ENCODE measurements around the gene RIIAD1. TPM values are rescaled to one million over a fixed set of nuclear protein-coding genes. Genes with fewer than 3 reads are reported as not detected.

The RIIAD1 gene
- total RNA-seq, 1 experiment from 2014 or later, result 0.12 TPM

DNA sequence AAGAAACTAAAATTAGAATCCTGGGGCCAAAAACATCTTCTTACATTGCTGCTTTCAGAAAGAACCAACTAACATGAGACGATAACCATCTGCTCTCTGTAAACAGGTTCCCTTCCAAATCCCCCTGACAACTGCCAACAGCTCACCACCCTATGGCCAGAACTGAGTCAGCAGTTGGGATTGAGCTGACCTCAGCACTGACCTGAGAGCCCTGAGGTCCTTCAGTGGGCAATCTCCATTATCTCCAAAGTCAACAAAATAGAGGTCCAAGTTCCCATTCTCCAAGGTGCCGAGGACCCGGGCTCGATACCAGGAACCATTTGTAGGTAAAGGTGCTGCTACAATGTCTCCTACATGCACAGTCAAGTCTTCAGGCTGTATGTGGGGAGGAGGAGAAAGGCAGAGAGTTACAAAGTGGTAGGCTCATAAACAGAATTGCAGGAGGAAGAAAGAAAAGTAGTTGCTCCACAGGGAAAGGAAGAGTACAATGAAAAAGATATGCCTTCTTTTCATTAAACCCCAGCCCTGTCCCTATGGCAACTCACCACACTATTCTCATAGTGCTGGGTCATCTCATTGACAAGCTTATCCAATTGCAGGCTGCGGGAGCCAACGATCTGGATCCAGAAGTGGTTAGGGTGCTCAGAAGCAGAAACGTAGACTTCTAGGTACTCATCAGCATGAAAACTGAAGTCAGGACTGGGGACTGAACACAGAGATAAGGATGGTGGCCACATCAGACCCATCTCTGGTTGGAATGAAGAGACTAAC lies 54.8 kb downstream of the RIIAD1 start:
- no peaks in the 10 kb centered on the region for H3K9me3 ChIP-seq (ENCODE audit: control insufficient read depth in 1 of 2, insufficient read depth in 1 of 2, low read depth in 1 of 2, low read length in 2 of 2)
- no peak overlapping the region for H3K27ac ChIP-seq (ENCODE audit: low read depth, low read length)
- TF ChIP-seq, protein P1, sequence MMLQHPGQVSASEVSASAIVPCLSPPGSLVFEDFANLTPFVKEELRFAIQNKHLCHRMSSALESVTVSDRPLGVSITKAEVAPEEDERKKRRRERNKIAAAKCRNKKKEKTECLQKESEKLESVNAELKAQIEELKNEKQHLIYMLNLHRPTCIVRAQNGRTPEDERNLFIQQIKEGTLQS (IDR thresholded peaks at IDR 0.05), result no peak
- TF ChIP-seq JUND (IDR thresholded peaks at IDR 0.05) (no peak), FOSL1 (IDR thresholded peaks at IDR 0.05; ENCODE audit: low read depth) (no peak), YY1 (IDR thresholded peaks at IDR 0.05; ENCODE audit: extremely low read depth, insufficient replicate concordance, low read depth, low read length) (no peak)
- no peaks in the 10 kb centered on the region for H3K9me2 ChIP-seq (ENCODE audit: insufficient read depth)
- H3K4me3 ChIP-seq (replicated peaks in 1 of 2; ENCODE audit: low read depth in 1 of 2, low read length in 2 of 2), result no peak overlapping the region
- no peak overlapping the region for H3K4me2 ChIP-seq (ENCODE audit: low read length)
- ATAC-seq (no peak), DNase-seq (ENCODE audit: low read depth, low spot score) (no peak)
- no peaks in the 10 kb centered on the region for H3K79me2 ChIP-seq (ENCODE audit: insufficient read depth, low read length)
- peaks cover 0 to 3% of the 10 kb centered on the region in 2 experiments; a peak in 1 of 4 replicates for H3K36me3 ChIP-seq (ENCODE audit: control insufficient read depth in 1 of 2, insufficient read depth in 2 of 2, low read length in 2 of 2)
- RAD21 ChIA-PET (ENCODE audit: low non-redundant PET in 1 of 2, low total read pairs in 2 of 2, uncharacterized antibody in 2 of 2, unreplicated experiment in 2 of 2), result no interaction called here
- no peak overlapping the region for H2AFZ ChIP-seq (ENCODE audit: low read depth, low read length, poor library complexity, severe bottlenecking)
- BruUV-seq (replicated peaks), result no TSS peak
- no peak overlapping the region for H3K9ac ChIP-seq (ENCODE audit: low read length)
- CTCF ChIA-PET, result no interaction called here
- no peaks in the 10 kb centered on the region for H3K27me3 ChIP-seq (ENCODE audit: insufficient read depth, low read length)
- H4K20me1 ChIP-seq (ENCODE audit: insufficient read depth), result no peaks in the 10 kb centered on the region
- intact Hi-C loops (cut with micrococcal nuclease), result no loop called here
- peaks cover 0 to 5% of the 10 kb centered on the region in 2 experiments; a peak in 1 of 4 replicates for H3K4me1 ChIP-seq (ENCODE audit: control insufficient read depth in 1 of 2, insufficient read depth in 2 of 2, low read length in 2 of 2)
- POLR2A ChIA-PET, result no interaction called here

DNA sequence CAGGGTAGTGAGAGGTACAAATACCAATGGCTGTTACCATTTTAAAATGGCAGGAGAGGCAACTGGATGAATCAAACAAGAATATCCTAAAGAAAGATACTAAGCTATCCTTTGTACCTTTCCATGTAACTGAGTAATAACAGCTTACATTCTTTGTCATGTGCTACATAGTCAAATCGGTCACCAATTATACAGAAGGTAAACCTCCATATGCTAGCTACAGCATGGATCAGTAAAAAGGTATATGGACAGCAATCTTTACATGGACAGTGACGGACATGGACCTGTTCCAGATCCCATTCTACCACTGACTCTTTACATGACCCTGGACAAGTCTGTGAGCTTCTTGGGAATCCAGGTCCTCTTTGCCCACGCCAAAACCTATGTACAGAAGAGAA lies 55.3 kb downstream of the RIIAD1 start:
- H3K36me3 ChIP-seq (ENCODE audit: control insufficient read depth in 1 of 2, insufficient read depth in 2 of 2, low read length in 2 of 2), result peaks cover 0 to 3% of the 10 kb centered on the region in 2 experiments; a peak in 1 of 4 replicates
- no TSS peak for BruUV-seq (replicated peaks)
- H3K4me3 ChIP-seq (replicated peaks in 1 of 2; ENCODE audit: low read depth in 1 of 2, low read length in 2 of 2), result no peak overlapping the region
- no peak overlapping the region for H2AFZ ChIP-seq (ENCODE audit: low read depth, low read length, poor library complexity, severe bottlenecking)
- H3K9me3 ChIP-seq (ENCODE audit: control insufficient read depth in 1 of 2, insufficient read depth in 1 of 2, low read depth in 1 of 2, low read length in 2 of 2), result no peaks in the 10 kb centered on the region
- H3K79me2 ChIP-seq (ENCODE audit: insufficient read depth, low read length), result no peaks in the 10 kb centered on the region
- TF ChIP-seq ELF1 (IDR thresholded peaks at IDR 0.05; ENCODE audit: borderline replicate concordance, low read depth) (no peak), ZNF274 (IDR thresholded peaks at IDR 0.05; ENCODE audit: low read depth, low read length) (no peak)
- H3K9me2 ChIP-seq (ENCODE audit: insufficient read depth), result no peaks in the 10 kb centered on the region
- no peak overlapping the region for H3K9ac ChIP-seq (ENCODE audit: low read length)
- ChIA-PET POLR2A (no interaction called here), CTCF (no interaction called here), RAD21 (ENCODE audit: low non-redundant PET in 1 of 2, low total read pairs in 2 of 2, uncharacterized antibody in 2 of 2, unreplicated experiment in 2 of 2) (no interaction called here)
- H3K27ac ChIP-seq (ENCODE audit: low read depth, low read length), result no peak overlapping the region
- no peaks in the 10 kb centered on the region for H4K20me1 ChIP-seq (ENCODE audit: insufficient read depth)
- H3K4me1 ChIP-seq (ENCODE audit: control insufficient read depth in 1 of 2, insufficient read depth in 2 of 2, low read length in 2 of 2), result peaks cover 0 to 5% of the 10 kb centered on the region in 2 experiments; a peak in 1 of 4 replicates
- DNase-seq (ENCODE audit: low read depth, low spot score) (no peak), ATAC-seq (no peak)
- no peak overlapping the region for H3K4me2 ChIP-seq (ENCODE audit: low read length)
- H3K27me3 ChIP-seq (ENCODE audit: insufficient read depth, low read length), result no peaks in the 10 kb centered on the region
- intact Hi-C loops (cut with micrococcal nuclease), result no loop called here
